Liver (tissue), 9 donors: ENCODE data around the gene FAM8A1. TPM values are rescaled to one million over a fixed set of nuclear protein-coding genes. Genes with fewer than 3 reads are reported as not detected.

Experiments used
- DNase-seq: peaks from one replicate; pipeline ENCODE4 v3.0.0-alpha.2; 2017; ENCODE audit warnings: low spot score
- H3K27ac ChIP-seq, 2 donors: one replicate each; pipeline ENCODE4 v1.7.0; 2013; ENCODE audit warnings: inconsistent platforms in 2 of 2, low read length in 2 of 2, control low read depth in 1 of 2, low read depth in 1 of 2, mild to moderate bottlenecking in 1 of 2
- H3K27me3 ChIP-seq, 4 donors: one replicate each; pipeline versions ENCODE4 v1.6.1 to v1.7.0; 2013; ENCODE audit warnings: low read length in 3 of 4, inconsistent platforms in 1 of 4, mild to moderate bottlenecking in 1 of 4, moderate library complexity in 1 of 4; ENCODE audit not compliant: control insufficient read depth in 4 of 4, insufficient read depth in 4 of 4
- H3K36me3 ChIP-seq, 4 donors: one replicate each; pipeline versions ENCODE4 v1.6.1 to v1.7.0; 2013; ENCODE audit warnings: low read length in 3 of 4, mild to moderate bottlenecking in 3 of 4, low read depth in 1 of 4, moderate library complexity in 1 of 4; ENCODE audit not compliant: control insufficient read depth in 4 of 4, insufficient read depth in 3 of 4
- H3K4me1 ChIP-seq, 4 donors: one replicate each; pipeline versions ENCODE4 v1.6.1 to v1.7.0; 2013; ENCODE audit warnings: low read length in 3 of 4, mild to moderate bottlenecking in 3 of 4, moderate library complexity in 1 of 4; ENCODE audit not compliant: control insufficient read depth in 4 of 4, insufficient read depth in 4 of 4
- H3K4me3 ChIP-seq, 3 donors: one replicate each; pipeline versions ENCODE4 v1.6.1 to v1.7.0; 2013; ENCODE audit warnings: low read length in 3 of 3, control low read depth in 1 of 3, low read depth in 1 of 3, mild to moderate bottlenecking in 1 of 3
- H3K9ac ChIP-seq, 2 donors: one replicate each; pipeline ENCODE4 v1.7.0; 2013; ENCODE audit warnings: low read length in 2 of 2, mild to moderate bottlenecking in 2 of 2, moderate library complexity in 2 of 2, control low read depth in 1 of 2, low read depth in 1 of 2
- H3K9me3 ChIP-seq, 4 donors: one replicate each; pipeline versions ENCODE4 v1.6.1 to v1.7.0; 2013; ENCODE audit warnings: low read length in 3 of 4; ENCODE audit not compliant: control insufficient read depth in 4 of 4
- FOXA1 ChIP-seq: IDR thresholded peaks from 2 replicates; pipeline ENCODE4 v1.6.1; 2016; ENCODE audit warnings: antibody characterized with exemption
- GABPA ChIP-seq, 2 donors: IDR thresholded peaks in 1 of 2; conservative IDR thresholded peaks in 1 of 2; 2 replicates each; pipeline ENCODE4 v1.6.1; 2016; ENCODE audit warnings: antibody characterized with exemption in 2 of 2, mild to moderate bottlenecking in 1 of 2, moderate library complexity in 1 of 2
- HNF4A ChIP-seq, 2 donors: conservative IDR thresholded peaks; 2 replicates each; pipeline ENCODE4 v1.6.1; 2016; ENCODE audit warnings: antibody characterized with exemption in 2 of 2, mild to moderate bottlenecking in 2 of 2
- HNF4G ChIP-seq: IDR thresholded peaks from 2 replicates; pipeline ENCODE4 v1.6.1; 2016; ENCODE audit warnings: antibody characterized with exemption
- NR2F2 ChIP-seq: IDR thresholded peaks from 2 replicates; pipeline ENCODE4 v1.6.1; 2016; ENCODE audit warnings: antibody characterized with exemption
- YY1 ChIP-seq: IDR thresholded peaks from 2 replicates; pipeline ENCODE4 v1.6.1; 2016; ENCODE audit warnings: antibody characterized with exemption, mild to moderate bottlenecking
- WGBS: extraction: QIAGEN DNeasy Blood & Tissue Kit; methylation state at CpG from one replicate; pipeline ENCODE4 v1.1.7; 2013; 5-methylcytosine and 5-hydroxymethylcytosine counted together
- polyA plus RNA-seq, 2 donors: library from polyadenylated mRNA; stranded (reverse) in 1 of 2; unstranded in 1 of 2; fragments of 200-250 nt in 1 of 2; fragments of >200 nt in 1 of 2; fragmentation: Nextera tagmentation in 1 of 2; extraction: Ambion mirVana in 1 of 2; gene quantifications; one replicate each; pipeline versions ENCODE4 v1.2.1 to v1.2.3, GENCODE V29; 2013 to 2015
- total RNA-seq, 2 donors: library from RNA; depleted of rRNA; stranded (reverse); fragments of >200 nt; gene quantifications; one replicate each; pipeline ENCODE4 v1.2.3, GENCODE V29; 2014
- TF ChIP-seq, protein P1 (sequence below): IDR thresholded peaks from 2 replicates; pipeline ENCODE4 v1.6.1; 2016; ENCODE audit warnings: antibody characterized with exemption
- TF ChIP-seq, protein P2 (sequence below): IDR thresholded peaks from 2 replicates; pipeline ENCODE4 v1.6.1; 2016; ENCODE audit warnings: antibody characterized with exemption
- TF ChIP-seq, protein P3 (sequence below): IDR thresholded peaks from 2 replicates; pipeline ENCODE4 v1.6.1; 2016; ENCODE audit warnings: antibody characterized with exemption, mild to moderate bottlenecking
- TF ChIP-seq, protein P4 (sequence below): fragments of 150-350 bp; IDR thresholded peaks from 2 replicates; pipeline ENCODE4 v1.5.1; 2017; ENCODE audit warnings: improper control_type of control experiment, low read depth, low read length; ENCODE audit not compliant: missing input control
- donor health status: healthy.
- donor health status: healthy.
- donor health status: healthy.
- donor health status: healthy.
- donor health status: healthy.

The FAM8A1 gene
- total and polyA plus RNA-seq, 4 donors, result 20.7 to 47.2 (median 20.9) TPM

DNA sequence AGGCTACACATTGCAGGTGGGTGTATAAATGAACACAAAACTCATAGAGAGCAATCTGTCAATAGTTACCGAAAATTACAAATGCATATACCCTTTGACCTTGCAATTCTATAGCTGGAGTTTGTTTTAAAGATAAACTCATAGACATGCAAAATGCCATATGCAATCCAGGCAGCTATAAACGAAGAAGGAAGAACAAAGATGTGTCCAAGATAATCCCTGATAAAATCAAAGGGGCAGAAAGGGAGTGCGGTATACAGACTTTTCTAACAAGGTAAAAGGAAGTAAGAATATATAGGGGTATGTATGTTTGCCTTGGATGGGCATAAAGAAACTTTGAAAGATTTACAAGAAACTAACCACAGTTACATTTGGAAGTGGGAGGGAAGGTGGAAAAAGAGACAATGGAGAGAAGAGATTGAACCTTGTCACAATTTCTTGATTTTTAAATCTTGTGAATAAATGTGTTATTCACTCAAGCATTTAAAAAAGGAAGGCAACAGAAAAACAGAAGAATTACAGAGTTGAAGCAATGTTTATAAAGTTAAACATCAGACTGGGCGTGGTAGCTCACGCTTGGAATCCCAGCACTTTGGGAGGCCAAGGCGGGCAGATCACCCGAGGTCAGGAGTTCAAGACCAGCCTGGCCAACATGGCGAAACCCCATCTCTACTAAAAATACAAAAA, 29.9 kb downstream of the FAM8A1 start:
- H3K27me3 ChIP-seq, result no peaks in the 10 kb centered on the region
- H3K9ac ChIP-seq, result no peak overlapping the region
- H3K36me3 ChIP-seq, result peaks cover 4 to 29% (median 18%) of the 10 kb centered on the region in 4 donors
- DNase-seq, result no peak
- TF ChIP-seq HNF4G, result no peak
- TF ChIP-seq, protein P1, sequence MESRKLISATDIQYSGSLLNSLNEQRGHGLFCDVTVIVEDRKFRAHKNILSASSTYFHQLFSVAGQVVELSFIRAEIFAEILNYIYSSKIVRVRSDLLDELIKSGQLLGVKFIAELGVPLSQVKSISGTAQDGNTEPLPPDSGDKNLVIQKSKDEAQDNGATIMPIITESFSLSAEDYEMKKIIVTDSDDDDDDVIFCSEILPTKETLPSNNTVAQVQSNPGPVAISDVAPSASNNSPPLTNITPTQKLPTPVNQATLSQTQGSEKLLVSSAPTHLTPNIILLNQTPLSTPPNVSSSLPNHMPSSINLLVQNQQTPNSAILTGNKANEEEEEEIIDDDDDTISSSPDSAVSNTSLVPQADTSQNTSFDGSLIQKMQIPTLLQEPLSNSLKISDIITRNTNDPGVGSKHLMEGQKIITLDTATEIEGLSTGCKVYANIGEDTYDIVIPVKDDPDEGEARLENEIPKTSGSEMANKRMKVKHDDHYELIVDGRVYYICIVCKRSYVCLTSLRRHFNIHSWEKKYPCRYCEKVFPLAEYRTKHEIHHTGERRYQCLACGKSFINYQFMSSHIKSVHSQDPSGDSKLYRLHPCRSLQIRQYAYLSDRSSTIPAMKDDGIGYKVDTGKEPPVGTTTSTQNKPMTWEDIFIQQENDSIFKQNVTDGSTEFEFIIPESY, result no peak
- TF ChIP-seq, protein P2, sequence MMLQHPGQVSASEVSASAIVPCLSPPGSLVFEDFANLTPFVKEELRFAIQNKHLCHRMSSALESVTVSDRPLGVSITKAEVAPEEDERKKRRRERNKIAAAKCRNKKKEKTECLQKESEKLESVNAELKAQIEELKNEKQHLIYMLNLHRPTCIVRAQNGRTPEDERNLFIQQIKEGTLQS, result no peak
- no peak for TF ChIP-seq NR2F2
- TF ChIP-seq, protein P3, sequence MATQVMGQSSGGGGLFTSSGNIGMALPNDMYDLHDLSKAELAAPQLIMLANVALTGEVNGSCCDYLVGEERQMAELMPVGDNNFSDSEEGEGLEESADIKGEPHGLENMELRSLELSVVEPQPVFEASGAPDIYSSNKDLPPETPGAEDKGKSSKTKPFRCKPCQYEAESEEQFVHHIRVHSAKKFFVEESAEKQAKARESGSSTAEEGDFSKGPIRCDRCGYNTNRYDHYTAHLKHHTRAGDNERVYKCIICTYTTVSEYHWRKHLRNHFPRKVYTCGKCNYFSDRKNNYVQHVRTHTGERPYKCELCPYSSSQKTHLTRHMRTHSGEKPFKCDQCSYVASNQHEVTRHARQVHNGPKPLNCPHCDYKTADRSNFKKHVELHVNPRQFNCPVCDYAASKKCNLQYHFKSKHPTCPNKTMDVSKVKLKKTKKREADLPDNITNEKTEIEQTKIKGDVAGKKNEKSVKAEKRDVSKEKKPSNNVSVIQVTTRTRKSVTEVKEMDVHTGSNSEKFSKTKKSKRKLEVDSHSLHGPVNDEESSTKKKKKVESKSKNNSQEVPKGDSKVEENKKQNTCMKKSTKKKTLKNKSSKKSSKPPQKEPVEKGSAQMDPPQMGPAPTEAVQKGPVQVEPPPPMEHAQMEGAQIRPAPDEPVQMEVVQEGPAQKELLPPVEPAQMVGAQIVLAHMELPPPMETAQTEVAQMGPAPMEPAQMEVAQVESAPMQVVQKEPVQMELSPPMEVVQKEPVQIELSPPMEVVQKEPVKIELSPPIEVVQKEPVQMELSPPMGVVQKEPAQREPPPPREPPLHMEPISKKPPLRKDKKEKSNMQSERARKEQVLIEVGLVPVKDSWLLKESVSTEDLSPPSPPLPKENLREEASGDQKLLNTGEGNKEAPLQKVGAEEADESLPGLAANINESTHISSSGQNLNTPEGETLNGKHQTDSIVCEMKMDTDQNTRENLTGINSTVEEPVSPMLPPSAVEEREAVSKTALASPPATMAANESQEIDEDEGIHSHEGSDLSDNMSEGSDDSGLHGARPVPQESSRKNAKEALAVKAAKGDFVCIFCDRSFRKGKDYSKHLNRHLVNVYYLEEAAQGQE, result no peak
- TF ChIP-seq, protein P4, sequence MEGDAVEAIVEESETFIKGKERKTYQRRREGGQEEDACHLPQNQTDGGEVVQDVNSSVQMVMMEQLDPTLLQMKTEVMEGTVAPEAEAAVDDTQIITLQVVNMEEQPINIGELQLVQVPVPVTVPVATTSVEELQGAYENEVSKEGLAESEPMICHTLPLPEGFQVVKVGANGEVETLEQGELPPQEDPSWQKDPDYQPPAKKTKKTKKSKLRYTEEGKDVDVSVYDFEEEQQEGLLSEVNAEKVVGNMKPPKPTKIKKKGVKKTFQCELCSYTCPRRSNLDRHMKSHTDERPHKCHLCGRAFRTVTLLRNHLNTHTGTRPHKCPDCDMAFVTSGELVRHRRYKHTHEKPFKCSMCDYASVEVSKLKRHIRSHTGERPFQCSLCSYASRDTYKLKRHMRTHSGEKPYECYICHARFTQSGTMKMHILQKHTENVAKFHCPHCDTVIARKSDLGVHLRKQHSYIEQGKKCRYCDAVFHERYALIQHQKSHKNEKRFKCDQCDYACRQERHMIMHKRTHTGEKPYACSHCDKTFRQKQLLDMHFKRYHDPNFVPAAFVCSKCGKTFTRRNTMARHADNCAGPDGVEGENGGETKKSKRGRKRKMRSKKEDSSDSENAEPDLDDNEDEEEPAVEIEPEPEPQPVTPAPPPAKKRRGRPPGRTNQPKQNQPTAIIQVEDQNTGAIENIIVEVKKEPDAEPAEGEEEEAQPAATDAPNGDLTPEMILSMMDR, result no peak
- TF ChIP-seq YY1, result no peak
- no peak for TF ChIP-seq GABPA (IDR thresholded peaks at IDR 0.05 in 1 of 2, conservative IDR thresholded peaks at IDR 0.05 in 1 of 2)
- 73% methylated on average over 8 of the region's 8 CpGs for WGBS
- peaks cover 3 to 7% (median 4%) of the 10 kb centered on the region in 4 donors for H3K4me1 ChIP-seq
- no peak overlapping the region for H3K4me3 ChIP-seq
- no peak overlapping the region for H3K27ac ChIP-seq
- H3K9me3 ChIP-seq, result no peaks in the 10 kb centered on the region

DNA sequence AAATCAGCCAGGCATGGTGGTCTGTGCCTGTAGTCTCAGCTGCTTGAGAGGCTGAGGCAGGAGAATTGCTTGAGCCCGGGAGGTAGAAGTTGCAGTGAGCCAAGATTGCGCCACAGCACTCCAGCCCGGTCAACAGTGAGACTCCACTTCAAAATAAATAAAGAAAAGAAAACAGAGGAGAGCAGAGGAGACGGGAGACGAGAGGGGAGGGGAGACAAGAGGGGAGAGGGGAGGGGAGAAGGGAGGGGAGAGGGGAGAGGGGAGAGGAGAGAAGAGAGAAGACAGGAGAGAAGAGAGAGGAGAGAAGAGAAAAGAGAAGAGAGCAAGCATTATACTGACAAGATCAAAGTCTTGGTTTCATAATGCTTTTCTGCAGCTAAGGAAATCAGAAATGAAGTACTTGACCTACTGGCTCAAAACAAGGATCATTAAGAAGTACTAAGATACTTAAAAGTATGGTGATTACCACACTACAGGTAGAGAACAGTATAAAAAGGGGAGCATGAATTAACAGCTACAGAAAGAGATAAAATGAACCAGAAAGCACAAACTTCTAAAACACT, 30.5 kb downstream of the FAM8A1 start:
- DNase-seq, result no peak
- 28% methylated on average over 5 of the region's 5 CpGs for WGBS
- Histone ChIP-seq H3K4me3 (no peak overlapping the region), H3K4me1 (peaks cover 3 to 7% (median 4%) of the 10 kb centered on the region in 4 donors), H3K9ac (no peak overlapping the region), H3K27me3 (no peaks in the 10 kb centered on the region), H3K36me3 (peaks cover 6 to 25% (median 17%) of the 10 kb centered on the region in 4 donors), H3K27ac (peak overlapping the region in 1 of 2 donors; percentile 24), H3K9me3 (no peaks in the 10 kb centered on the region)
- TF ChIP-seq, protein P1, result peak; percentile 19
- TF ChIP-seq HNF4A (conservative IDR thresholded peaks at IDR 0.05), result peak; percentile 20 to 31
- no peak for TF ChIP-seq FOXA1
